SKM-1 treated with dmso at 0.1 percent for 144 hours (cell line): ENCODE results near the gene SRPRA.
"Not testable (repeated sequence)": the region's sequence is repeated elsewhere in the genome, so short reads cannot be mapped to it uniquely, and the experiment has no call there.

Experiments
- DNase-seq: peaks from one replicate; lab custom pipeline; 2025; ENCODE audit not compliant: unreplicated experiment; lab: John Stamatoyannopoulos, UW

The SRPRA gene

GRCh38 chr11:126268708-126269579 is at the start of gene SRPRA, which contains the start of gene FOXRED1:
SRPRA (minus strand) TSS chr11:126268895; CDS start chr11:126268804, 91 bp downstream.
FOXRED1 (plus strand) TSS chr11:126269154; CDS start chr11:126269207, 53 bp downstream.
- peak; percentile 96 for DNase-seq

GRCh38 chr11:126317756-126318573 is 49.3 kb upstream of the SRPRA start:
- DNase-seq = peak; percentile 63

- no peak for DNase-seq
Measured at GRCh38 chr11:126317432-126317755, 48.7 kb upstream of the SRPRA start.

GRCh38 chr11:126313826-126314225 is 45.1 kb upstream of the SRPRA start:
- DNase-seq = no peak

- no peak for DNase-seq
Measured at GRCh38 chr11:126312961-126313360, 44.3 kb upstream of the SRPRA start.

- DNase-seq = peak; percentile 97
Measured at GRCh38 chr11:126311401-126312291, 43.0 kb upstream of the SRPRA start.

GRCh38 chr11:126310992-126311310 is 42.3 kb upstream of the SRPRA start:
- DNase-seq = no peak

- peak; percentile 32 for DNase-seq
Measured at GRCh38 chr11:126310200-126310991, 41.7 kb upstream of the SRPRA start.

- DNase-seq = not testable (repeated sequence)
Measured at GRCh38 chr11:126308771-126309170, 40.1 kb upstream of the SRPRA start.

GRCh38 chr11:126308271-126308671 is 39.6 kb upstream of the SRPRA start:
- no peak for DNase-seq

GRCh38 chr11:126307706-126308105 is 39.0 kb upstream of the SRPRA start:
- DNase-seq = peak; percentile 18

- DNase-seq = no peak
Measured at GRCh38 chr11:126305699-126306098, 37.0 kb upstream of the SRPRA start.

GRCh38 chr11:126304457-126305075 is 35.9 kb upstream of the SRPRA start:
- DNase-seq = no peak

- DNase-seq = peak; percentile 70
Measured at GRCh38 chr11:126303623-126304456, 35.1 kb upstream of the SRPRA start, which contains the start of gene DCPS. DCPS (plus strand) TSS chr11:126304060; CDS start chr11:126304081, 21 bp downstream.

- no peak for DNase-seq
Measured at GRCh38 chr11:126297004-126297403, 28.3 kb upstream of the SRPRA start.

GRCh38 chr11:126293726-126294125 is 25.0 kb upstream of the SRPRA start:
- no peak for DNase-seq

- DNase-seq = no peak
Measured at GRCh38 chr11:126290887-126291286, 22.2 kb upstream of the SRPRA start.

GRCh38 chr11:126288237-126288636 is 19.5 kb upstream of the SRPRA start:
- no peak for DNase-seq

- DNase-seq = no peak
Measured at GRCh38 chr11:126284829-126285228, 16.1 kb upstream of the SRPRA start.
